Right hindlimb (tissue), 1 donor: ENCODE results near the gene SPRED2.
"Not testable (repeated sequence)": the region's sequence is repeated elsewhere in the genome, so short reads cannot be mapped to it uniquely, and the experiment has no call there.

Source experiments
- DNase-seq: peaks from one replicate; pipeline ENCODE4 v3.0.0-alpha.2; 2018

The SPRED2 gene

DNA sequence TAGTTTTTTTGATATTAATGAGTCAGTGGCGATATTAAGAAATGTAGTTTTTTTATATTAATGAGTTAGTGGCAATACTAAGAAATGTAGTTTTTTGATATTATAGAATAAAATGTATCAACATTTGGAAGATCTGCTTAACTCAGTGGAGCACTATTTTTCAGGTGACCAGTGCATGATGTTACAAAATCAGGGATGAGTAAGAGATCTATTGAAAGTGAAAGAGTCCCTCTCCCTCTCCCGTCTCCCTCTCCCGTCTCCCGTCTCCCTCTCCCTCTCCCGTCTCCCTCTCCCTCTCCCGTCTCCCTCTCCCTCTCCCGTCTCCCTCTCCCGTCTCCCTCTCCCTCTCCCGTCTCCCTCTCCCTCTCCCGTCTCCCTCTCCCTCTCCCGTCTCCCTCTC lies 94.5 kb downstream of the SPRED2 start:
- DNase-seq: not testable (repeated sequence)

DNA sequence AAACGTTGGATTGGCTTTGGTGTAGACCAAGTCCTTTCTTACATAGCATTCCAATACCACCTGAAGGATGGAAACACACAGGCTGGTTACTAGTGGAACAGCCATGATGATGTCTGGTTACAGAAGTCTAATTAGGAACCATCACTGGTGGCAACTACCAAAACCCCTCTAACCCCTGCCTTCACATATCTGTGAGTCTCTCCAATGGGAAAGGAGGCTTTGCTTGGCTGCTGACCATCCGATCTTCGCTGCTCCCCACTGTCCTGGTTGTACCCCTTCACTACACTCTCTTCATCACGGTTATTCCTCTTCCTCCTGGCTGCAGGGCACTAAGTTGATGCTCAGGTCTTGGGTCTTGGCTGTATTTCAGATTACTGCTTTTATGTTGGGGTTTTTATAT lies 97.7 kb downstream of the SPRED2 start:
- no peak for DNase-seq

DNA sequence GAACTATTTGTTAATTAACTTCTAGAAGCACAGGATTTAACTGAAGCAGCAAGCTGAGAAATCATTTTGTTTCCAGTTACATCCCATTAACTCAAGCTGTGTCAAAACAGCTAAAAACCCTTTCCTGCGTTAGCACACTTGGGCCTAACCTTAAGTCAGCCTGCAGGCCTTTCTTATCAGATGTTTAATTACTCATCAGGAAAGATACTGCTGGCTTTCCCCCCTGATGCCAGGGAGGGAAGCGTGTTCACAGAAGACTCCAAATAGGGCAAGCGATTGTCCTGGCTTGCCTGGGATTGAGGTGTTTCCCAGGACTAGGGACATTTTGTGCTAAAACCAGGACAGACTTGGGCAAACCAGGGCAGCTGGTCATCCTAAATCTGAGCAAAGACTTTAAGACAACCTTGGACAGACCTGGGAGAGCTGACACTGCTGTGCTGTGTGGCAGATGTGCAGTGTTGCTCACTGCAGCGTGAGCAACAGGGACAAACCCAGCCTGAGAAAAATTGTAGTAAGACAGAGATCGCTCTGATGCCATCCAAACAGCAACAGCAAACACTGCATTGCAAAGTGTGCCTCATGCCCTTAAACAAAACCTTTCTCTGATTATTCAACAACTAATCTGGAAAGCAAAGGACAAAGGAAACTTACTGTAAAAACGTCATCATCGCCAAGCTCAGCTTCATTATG lies 100.9 kb downstream of the SPRED2 start:
- no peak for DNase-seq

DNA sequence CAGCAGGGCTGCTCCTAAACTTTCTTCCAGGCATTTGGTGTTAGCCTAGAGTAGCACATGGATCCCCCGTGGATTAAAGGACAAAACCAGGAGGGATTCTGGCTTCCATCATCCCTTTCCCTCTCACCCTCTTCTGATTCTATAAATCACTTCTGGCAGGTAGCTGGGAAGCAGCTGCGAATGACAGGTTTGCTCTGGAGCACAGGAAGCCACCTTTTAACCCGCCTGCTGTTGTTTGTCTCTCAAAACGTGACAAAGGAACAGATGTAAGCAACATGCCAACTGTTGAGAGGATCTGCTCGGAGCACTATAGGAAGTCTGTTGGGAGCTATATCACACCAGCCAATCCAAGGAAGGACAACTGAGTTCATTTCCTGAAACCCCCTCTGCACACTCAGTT lies 102.9 kb downstream of the SPRED2 start:
- no peak for DNase-seq

- no peak for DNase-seq
Observed at GRCh38 chr2:65326276-65326675, 106.1 kb downstream of the SPRED2 start.

DNA sequence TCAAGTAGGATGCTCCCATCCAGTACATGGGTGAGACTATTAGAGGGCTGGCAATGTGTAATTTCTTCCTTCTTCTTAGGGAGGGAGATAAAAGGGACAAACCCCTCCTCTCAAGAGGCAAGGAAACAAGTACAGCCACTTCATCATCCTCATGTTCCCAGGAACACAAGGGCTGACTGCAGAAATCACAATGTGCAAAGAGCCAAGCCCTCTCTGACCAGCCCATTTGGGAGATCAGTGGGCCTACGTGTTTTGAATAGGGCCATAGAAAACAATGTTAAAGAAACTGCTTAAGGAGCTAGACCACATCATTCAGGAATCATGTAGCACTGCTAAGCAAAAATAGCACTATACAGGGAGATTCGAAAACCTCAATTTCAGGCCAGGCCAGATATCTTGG lies 107.3 kb downstream of the SPRED2 start:
- no peak for DNase-seq

DNA sequence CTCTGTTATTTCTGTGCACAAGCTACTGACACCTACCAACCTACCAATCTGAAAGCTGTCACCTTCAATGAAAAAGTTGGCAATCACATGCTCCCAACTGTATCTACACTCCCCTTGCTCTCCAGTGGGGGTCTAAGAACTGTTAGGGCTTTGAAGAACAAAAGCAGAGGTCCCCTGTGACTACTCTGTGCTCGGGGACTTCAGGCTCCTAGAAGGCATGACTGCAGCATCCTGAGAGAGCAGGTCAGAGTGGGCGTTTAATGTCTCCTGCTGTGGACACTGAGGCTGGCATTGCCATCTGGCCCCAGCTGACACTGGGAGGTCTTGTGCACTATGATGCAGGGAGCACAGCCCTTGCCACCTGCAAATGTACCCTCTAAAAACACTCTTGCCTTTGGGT lies 111.5 kb downstream of the SPRED2 start:
- no peak for DNase-seq

DNA sequence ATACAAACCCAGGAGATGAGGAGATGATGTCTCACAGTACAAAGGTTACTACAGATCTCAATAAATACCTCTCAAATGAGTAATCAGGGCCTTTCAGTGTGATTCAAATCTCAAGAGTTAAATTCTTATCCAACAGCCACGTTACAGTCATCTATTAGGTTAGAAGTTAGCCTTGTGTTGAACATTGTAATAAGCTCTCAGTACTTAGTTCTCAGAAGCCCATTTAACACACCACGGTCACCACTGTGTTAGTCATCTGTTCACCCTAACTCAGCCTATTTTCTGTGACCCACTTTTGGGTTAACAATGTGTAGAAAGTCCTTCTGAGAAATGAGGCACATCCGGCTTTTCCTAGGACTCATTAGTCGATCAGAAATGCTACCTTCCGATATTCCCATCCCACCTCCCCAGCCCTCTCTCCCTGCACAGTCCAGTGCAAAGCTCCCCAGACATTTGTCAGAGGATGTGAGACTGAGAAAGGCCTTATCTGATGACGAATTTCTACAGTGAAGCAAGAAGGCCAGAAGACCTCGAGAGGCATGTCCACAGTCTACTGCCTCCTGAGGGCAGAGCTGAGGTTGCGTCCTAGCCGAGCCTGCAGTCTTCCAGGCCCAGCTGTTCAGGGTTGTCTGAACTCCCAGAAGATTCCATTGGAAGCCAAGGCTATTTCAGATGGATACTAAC lies 112.2 kb downstream of the SPRED2 start:
- no peak for DNase-seq

- DNase-seq: no peak
Observed at GRCh38 chr2:65319674-65320041, 112.7 kb downstream of the SPRED2 start.

- no peak for DNase-seq
Observed at GRCh38 chr2:65319072-65319673, 113.2 kb downstream of the SPRED2 start.

- no peak for DNase-seq
Observed at GRCh38 chr2:65317841-65318240, 114.6 kb downstream of the SPRED2 start.

DNA sequence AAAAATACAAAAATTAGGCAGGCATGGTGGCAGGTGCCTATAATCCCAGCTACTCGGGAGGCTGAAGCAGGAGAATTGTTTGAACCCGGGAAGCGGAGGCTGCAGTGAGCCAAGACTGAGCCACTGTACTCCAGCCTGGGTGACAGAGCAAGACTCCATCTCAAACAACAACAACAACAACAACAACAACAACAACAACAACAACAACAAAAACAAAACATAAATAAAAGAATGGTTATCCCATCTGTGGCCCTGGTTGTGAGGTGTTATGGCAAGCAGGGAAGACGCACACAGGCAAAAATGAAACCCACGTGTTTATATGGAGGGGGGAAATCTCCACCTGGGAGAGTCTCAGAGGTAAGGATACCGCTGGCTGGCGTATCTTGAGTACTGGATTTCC lies 115.0 kb downstream of the SPRED2 start:
- not testable (repeated sequence) for DNase-seq

DNA sequence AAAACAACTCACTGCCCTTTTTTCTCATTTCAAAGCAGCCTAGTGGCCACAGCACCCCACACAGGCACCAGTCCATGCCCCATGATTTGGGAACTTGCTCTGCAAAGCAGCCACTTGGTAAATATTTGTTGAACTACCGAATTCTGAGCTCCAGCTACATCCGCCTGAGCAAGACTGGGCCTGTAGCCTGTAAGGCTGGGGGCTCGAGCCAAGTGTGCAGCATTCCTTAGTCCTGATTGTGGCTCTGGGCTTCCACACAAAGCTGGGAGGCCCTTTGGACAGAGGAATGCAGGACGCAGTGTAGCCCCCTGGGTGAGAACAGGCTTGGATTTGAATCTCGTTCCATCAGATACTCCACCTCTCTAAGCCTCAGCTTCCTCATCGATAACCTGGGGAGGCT lies 116.3 kb downstream of the SPRED2 start:
- peak; percentile 78 for DNase-seq

DNA sequence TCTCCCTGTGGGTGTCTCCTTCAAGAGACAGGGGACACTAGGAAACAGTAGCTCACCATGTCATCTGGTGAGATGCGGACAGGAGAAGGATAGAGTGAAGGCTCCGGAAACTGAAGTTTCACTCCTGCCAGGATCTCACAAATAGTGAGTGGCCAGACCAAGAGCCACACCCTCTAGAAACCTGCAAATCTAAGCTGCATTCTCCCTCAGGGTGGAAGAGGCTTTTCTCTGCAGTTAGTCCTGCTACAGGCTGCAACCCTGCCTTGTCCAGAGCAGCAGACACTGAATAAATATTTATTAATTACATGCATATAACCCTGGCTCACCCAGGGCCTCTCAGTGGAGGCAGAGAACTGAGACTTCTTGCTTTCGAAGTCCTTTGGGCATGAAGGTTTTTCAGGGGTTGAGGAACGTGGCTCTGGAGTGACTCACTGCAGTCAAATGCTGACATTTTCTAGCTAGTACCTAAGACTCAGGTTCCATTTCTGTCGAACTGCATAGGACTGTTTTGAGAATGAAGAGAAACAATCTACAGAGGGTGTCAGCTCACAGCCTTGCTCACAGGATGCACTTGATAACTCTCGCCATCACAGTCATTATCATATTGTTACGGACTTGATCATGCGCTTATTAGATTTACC lies 117.5 kb downstream of the SPRED2 start:
- DNase-seq: no peak

- no peak for DNase-seq
Observed at GRCh38 chr2:65313954-65314256, 118.5 kb downstream of the SPRED2 start.

- no peak for DNase-seq
Observed at GRCh38 chr2:65313126-65313953, 119.1 kb downstream of the SPRED2 start.

GRCh38 chr2:65311596-65311995 lies 120.8 kb downstream of the SPRED2 start:
- no peak for DNase-seq

DNA sequence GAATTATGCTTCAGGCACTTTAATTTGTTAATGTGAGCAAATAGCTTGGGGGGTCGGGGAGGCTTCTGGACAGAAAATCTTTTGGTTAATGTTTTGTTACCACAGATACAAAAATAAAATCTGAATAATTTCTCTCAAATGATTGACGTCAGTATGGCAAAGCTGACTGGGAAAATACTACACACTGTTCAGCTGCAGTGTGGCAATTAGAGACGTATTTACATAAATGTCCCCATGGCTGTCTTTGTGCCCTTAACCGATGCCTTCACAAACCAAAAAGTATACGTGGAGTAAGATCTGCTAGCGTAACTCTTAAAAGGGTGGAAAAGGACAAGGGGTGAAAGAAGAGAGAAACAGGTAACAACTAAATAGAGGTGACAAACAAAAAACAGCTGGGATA lies 121.3 kb downstream of the SPRED2 start:
- no peak for DNase-seq

GRCh38 chr2:65309699-65310098 lies 122.7 kb downstream of the SPRED2 start:
- DNase-seq: no peak

DNA sequence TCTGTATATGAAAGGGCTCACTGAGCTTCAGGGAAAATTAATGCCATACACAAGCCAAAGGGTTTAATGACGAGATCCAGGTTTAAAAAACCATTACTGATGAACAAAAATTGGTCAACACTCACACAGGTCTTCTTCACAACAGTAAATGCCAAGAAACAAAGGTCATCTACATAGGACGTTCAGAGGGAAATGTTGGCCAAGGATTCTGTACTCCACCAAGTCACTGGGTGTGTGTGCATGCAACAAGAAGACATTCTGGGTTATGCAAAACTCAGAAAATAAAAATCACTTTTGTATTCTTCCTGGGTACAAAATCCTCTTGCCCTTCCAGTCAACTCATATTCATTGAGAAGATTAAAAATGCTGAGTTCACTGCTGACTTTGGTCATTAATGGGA lies 126.5 kb downstream of the SPRED2 start:
- DNase-seq: no peak

DNA sequence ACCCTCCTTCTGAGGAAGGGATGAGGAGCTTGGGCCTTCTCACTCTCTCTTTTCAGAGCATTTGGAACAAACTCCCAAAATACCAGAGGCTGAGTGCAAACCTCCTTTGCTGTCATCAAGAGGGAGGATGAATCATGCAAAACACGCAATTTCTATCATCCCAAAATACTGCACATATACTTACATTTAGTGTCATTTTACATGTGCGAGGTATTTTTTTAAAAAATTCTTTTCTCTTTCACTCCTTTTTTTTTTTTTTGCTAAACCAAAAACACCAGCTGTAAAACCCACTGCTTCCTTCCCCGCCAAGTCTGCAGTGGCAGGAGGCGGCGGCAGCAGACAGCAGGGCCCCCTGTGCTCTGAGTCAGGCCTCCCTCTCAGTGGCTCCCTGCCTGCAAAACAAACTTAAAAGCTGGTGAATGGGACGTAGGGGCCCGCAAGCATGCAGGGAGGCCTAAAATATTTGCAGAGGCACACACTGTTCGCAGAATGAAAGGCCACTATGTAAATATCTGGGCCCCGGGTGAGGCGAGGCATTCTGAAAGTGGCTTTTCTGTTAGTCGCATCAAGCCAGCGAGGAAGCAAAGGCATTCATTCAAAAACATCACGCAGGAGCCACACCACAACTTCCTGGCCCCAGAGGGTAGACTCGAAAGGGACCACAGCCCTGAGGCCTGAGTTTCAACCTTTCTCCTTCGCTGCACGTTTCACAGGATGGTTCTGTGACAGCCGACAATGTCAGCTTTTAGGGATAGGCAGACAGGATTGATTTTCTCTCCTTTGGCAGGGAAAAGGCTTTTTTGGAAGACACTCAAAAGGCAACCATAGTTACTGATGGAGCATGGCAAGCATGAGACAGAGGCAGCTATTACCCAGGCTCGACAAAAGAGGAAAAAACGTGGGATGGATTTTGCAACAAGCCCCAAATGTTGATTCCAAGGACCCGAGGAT lies 131.4 kb downstream of the SPRED2 start:
- DNase-seq: peak; percentile 83
